WTC11 (cell line): Measurements from ENCODE around the gene ACVR1B. TPM values are rescaled to one million over a fixed set of nuclear protein-coding genes. Genes with fewer than 3 reads are reported as not detected.

Source experiments
- ATAC-seq: fragments of 200-7000 bp; cut with Tn5 transposase; 2 replicates; pipeline ENCODE4 v1.10.0; 2021; ENCODE audit warnings: mild to moderate bottlenecking, moderate library complexity
- CTCF ChIA-PET: fragments of 300-600 bp; sonication (Branson Sonifier 250); formaldehyde crosslinking; loops from one replicate; lab custom pipeline; 2021; ENCODE audit warnings: antibody characterized with exemption; lab: Charles Lee
- POLR2A ChIA-PET: fragments of 350-600 bp; sonication (Branson Sonifier 250); formaldehyde crosslinking; loops from one replicate; lab custom pipeline; 2021; ENCODE audit warnings: antibody characterized with exemption; lab: Charles Lee
- DNase-seq: peaks from one replicate; pipeline ENCODE4 v3.0.0; 2021; ENCODE audit warnings: low spot score
- H3K27ac Mint-ChIP-seq: 2 replicates; pipeline ENCODE4 v1.8.0; 2021; ENCODE audit warnings: mixed read lengths
- H3K27me3 Mint-ChIP-seq: 2 replicates; pipeline ENCODE4 v1.8.0; 2021; ENCODE audit warnings: low read depth, mild to moderate bottlenecking, moderate library complexity, mixed read lengths
- H3K36me3 Mint-ChIP-seq: 2 replicates; pipeline ENCODE4 v1.8.0; 2021; ENCODE audit warnings: mixed read lengths
- H3K4me1 Mint-ChIP-seq: 2 replicates; pipeline ENCODE4 v1.8.0; 2022; ENCODE audit warnings: mixed read lengths
- H3K4me3 Mint-ChIP-seq: 2 replicates; pipeline ENCODE4 v1.8.0; 2021; ENCODE audit warnings: mild to moderate bottlenecking, moderate library complexity, mixed read lengths
- H3K9me3 Mint-ChIP-seq: 2 replicates; pipeline ENCODE4 v1.8.0; 2021; ENCODE audit warnings: mixed read lengths
- CBFB ChIP-seq: sonication (generic); formaldehyde crosslinking; IDR thresholded peaks from 2 replicates; pipeline ENCODE4 v1.8.1; 2022; ENCODE audit warnings: mild to moderate bottlenecking, low read depth, missing genetic modification reagents
- GABPB1 ChIP-seq: sonication (generic); formaldehyde crosslinking; IDR thresholded peaks from 2 replicates; pipeline ENCODE4 v1.8.1; 2023; ENCODE audit warnings: mild to moderate bottlenecking, missing genetic modification reagents
- NFYB ChIP-seq: sonication (generic); formaldehyde crosslinking; conservative IDR thresholded peaks from 2 replicates; pipeline ENCODE4 v1.8.0; 2022; ENCODE audit warnings: low read depth, missing genetic modification reagents
- NR3C1 ChIP-seq: sonication (generic); formaldehyde crosslinking; conservative IDR thresholded peaks from 2 replicates; pipeline ENCODE4 v1.8.1; 2023; ENCODE audit warnings: low read depth, mild to moderate bottlenecking, missing genetic modification reagents
- SP1 ChIP-seq: sonication (generic); formaldehyde crosslinking; conservative IDR thresholded peaks from 2 replicates; pipeline ENCODE4 v1.8.1; 2022; ENCODE audit warnings: missing genetic modification reagents
- TCF7 ChIP-seq: sonication (generic); formaldehyde crosslinking; IDR thresholded peaks from 2 replicates; pipeline ENCODE4 v1.8.0; 2022; ENCODE audit warnings: mild to moderate bottlenecking, low read depth, missing genetic modification reagents, moderate library complexity
- TEAD4 ChIP-seq: sonication (generic); formaldehyde crosslinking; IDR thresholded peaks from 2 replicates; pipeline ENCODE4 v1.8.0; 2022; ENCODE audit warnings: mild to moderate bottlenecking, missing genetic modification reagents
- total RNA-seq: library from RNA; stranded (reverse); gene quantifications from 3 replicates; pipeline ENCODE4 v1.2.3, GENCODE V29; 2021
- TF ChIP-seq, protein P1 (sequence below): fragments of 250-450 bp; sonication (Bioruptor Pico); conservative IDR thresholded peaks from 2 replicates; pipeline ENCODE4 v1.9.0; 2021; ENCODE audit warnings: mild to moderate bottlenecking
- TF ChIP-seq, protein P2 (sequence below): fragments of 250-450 bp; sonication (Bioruptor Pico); IDR thresholded peaks from 2 replicates; pipeline ENCODE4 v1.9.0; 2021; ENCODE audit warnings: mild to moderate bottlenecking, borderline replicate concordance
- TF ChIP-seq, protein P3 (sequence below): fragments of 200-600 bp; IDR thresholded peaks from 2 replicates; pipeline ENCODE4 v1.8.0; 2022; ENCODE audit warnings: antibody characterized with exemption
- TF ChIP-seq, protein P4 (sequence below): sonication (generic); formaldehyde crosslinking; conservative IDR thresholded peaks from 2 replicates; pipeline ENCODE4 v1.8.1; 2023; ENCODE audit warnings: mild to moderate bottlenecking, low read depth, missing genetic modification reagents, moderate library complexity
- TF ChIP-seq, protein P5 (sequence below): sonication (generic); formaldehyde crosslinking; IDR thresholded peaks from 2 replicates; pipeline ENCODE4 v1.8.0; 2022; ENCODE audit warnings: mild to moderate bottlenecking, missing genetic modification reagents
- TF ChIP-seq, protein P6 (sequence below): sonication (generic); formaldehyde crosslinking; IDR thresholded peaks from 2 replicates; pipeline ENCODE4 v1.8.0; 2022; ENCODE audit warnings: missing genetic modification reagents
- TF ChIP-seq, protein P7 (sequence below): fragments of 250-450 bp; sonication (Bioruptor Pico); IDR thresholded peaks from 2 replicates; pipeline ENCODE4 v1.9.0; 2021; ENCODE audit warnings: moderate library complexity, mild to moderate bottlenecking, inconsistent platforms, borderline replicate concordance

The ACVR1B gene
- total RNA-seq, 1 experiment from 2014 or later: 24.1 TPM

DNA sequence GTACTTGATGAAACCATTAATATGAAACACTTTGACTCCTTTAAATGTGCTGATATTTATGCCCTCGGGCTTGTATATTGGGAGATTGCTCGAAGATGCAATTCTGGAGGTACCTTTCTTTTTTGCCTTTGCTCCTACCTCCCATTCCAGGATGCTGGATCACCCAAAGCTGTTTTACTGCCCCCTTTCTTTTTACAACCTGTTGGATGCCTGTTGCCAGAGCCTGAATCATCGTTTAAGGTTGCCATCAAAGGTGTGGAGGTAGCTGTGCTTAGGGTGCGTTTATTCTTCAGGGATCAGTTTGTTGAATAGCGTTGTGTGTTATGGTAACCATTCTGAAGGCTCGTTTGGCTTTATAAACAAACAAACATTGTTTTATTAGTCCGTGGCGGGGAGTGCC is 35.3 kb downstream of the ACVR1B start (continued):
- TF ChIP-seq, protein P1, sequence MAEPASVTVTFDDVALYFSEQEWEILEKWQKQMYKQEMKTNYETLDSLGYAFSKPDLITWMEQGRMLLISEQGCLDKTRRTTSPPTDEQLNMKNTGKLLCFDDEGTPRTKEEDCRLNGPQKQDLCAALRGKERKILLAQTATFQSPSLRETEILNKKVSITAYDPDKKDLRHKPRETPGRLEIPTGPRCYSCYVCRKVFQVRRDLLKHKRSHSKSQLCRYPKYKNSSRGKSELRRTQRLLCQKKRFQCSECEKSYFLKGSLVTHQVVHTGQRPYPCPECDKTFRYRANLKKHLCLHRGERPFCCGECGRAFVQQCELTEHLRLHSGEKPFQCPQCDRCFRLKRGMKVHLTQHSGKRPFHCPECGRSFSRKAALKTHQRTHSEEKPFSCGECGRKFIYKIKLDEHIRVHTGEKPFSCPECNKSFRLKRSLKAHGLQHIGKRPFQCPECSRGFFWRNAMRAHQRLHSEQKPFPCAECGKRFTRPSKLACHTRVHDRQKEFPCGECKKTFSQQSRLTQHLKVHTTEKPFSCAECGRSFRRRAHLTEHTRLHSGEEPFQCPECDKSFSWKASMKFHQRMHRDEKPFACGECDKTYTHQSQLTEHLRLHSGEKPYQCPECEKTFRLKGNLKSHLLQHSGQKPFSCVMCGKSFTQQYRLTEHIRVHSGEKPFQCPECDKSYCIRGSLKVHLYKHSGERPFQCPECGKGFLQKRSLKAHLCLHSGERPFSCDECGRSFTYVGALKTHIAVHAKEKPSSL: no peak
- TF ChIP-seq TCF7 (CRISPR knock-in tag): no peak
- TF ChIP-seq, protein P2, sequence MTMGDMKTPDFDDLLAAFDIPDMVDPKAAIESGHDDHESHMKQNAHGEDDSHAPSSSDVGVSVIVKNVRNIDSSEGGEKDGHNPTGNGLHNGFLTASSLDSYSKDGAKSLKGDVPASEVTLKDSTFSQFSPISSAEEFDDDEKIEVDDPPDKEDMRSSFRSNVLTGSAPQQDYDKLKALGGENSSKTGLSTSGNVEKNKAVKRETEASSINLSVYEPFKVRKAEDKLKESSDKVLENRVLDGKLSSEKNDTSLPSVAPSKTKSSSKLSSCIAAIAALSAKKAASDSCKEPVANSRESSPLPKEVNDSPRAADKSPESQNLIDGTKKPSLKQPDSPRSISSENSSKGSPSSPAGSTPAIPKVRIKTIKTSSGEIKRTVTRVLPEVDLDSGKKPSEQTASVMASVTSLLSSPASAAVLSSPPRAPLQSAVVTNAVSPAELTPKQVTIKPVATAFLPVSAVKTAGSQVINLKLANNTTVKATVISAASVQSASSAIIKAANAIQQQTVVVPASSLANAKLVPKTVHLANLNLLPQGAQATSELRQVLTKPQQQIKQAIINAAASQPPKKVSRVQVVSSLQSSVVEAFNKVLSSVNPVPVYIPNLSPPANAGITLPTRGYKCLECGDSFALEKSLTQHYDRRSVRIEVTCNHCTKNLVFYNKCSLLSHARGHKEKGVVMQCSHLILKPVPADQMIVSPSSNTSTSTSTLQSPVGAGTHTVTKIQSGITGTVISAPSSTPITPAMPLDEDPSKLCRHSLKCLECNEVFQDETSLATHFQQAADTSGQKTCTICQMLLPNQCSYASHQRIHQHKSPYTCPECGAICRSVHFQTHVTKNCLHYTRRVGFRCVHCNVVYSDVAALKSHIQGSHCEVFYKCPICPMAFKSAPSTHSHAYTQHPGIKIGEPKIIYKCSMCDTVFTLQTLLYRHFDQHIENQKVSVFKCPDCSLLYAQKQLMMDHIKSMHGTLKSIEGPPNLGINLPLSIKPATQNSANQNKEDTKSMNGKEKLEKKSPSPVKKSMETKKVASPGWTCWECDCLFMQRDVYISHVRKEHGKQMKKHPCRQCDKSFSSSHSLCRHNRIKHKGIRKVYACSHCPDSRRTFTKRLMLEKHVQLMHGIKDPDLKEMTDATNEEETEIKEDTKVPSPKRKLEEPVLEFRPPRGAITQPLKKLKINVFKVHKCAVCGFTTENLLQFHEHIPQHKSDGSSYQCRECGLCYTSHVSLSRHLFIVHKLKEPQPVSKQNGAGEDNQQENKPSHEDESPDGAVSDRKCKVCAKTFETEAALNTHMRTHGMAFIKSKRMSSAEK (CRISPR knock-in tag): no peak
- TF ChIP-seq, protein P3, sequence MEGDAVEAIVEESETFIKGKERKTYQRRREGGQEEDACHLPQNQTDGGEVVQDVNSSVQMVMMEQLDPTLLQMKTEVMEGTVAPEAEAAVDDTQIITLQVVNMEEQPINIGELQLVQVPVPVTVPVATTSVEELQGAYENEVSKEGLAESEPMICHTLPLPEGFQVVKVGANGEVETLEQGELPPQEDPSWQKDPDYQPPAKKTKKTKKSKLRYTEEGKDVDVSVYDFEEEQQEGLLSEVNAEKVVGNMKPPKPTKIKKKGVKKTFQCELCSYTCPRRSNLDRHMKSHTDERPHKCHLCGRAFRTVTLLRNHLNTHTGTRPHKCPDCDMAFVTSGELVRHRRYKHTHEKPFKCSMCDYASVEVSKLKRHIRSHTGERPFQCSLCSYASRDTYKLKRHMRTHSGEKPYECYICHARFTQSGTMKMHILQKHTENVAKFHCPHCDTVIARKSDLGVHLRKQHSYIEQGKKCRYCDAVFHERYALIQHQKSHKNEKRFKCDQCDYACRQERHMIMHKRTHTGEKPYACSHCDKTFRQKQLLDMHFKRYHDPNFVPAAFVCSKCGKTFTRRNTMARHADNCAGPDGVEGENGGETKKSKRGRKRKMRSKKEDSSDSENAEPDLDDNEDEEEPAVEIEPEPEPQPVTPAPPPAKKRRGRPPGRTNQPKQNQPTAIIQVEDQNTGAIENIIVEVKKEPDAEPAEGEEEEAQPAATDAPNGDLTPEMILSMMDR: no peak

DNA sequence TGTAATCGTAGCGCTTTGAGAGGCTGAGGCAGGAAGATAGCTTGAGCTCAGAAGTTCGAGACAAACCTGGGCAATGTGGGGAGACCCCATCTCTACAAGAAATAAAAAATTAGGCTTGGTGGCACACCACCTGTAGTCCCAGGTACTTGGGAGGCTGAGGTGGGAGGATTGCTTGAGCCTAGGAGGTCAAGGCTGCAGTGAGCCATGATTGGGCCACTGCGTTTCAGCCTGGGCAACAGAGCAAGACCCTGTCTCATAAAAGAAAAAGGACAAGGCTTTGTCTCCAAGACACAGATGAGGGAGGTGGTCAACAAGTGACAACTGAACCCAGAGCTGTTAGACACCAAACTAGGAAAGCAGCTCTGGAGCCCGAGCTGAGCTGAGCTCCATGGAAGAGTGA is 40.7 kb downstream of the ACVR1B start:
- no peak overlapping the region for H3K4me3 Mint-ChIP-seq
- ATAC-seq (no peak), DNase-seq (no peak)
- no peaks in the 10 kb centered on the region for H3K27me3 Mint-ChIP-seq
- peaks cover 3% of the 10 kb centered on the region for H3K4me1 Mint-ChIP-seq
- 0 out of 2 replicates have a peak overlapping the region, but pooled peaks have one; percentile 6 for H3K27ac Mint-ChIP-seq
- TF ChIP-seq NFYB (CRISPR knock-in tag) (no peak), NR3C1 (CRISPR knock-in tag) (no peak), TEAD4 (CRISPR knock-in tag) (no peak), GABPB1 (no peak)
- TF ChIP-seq, protein P4, sequence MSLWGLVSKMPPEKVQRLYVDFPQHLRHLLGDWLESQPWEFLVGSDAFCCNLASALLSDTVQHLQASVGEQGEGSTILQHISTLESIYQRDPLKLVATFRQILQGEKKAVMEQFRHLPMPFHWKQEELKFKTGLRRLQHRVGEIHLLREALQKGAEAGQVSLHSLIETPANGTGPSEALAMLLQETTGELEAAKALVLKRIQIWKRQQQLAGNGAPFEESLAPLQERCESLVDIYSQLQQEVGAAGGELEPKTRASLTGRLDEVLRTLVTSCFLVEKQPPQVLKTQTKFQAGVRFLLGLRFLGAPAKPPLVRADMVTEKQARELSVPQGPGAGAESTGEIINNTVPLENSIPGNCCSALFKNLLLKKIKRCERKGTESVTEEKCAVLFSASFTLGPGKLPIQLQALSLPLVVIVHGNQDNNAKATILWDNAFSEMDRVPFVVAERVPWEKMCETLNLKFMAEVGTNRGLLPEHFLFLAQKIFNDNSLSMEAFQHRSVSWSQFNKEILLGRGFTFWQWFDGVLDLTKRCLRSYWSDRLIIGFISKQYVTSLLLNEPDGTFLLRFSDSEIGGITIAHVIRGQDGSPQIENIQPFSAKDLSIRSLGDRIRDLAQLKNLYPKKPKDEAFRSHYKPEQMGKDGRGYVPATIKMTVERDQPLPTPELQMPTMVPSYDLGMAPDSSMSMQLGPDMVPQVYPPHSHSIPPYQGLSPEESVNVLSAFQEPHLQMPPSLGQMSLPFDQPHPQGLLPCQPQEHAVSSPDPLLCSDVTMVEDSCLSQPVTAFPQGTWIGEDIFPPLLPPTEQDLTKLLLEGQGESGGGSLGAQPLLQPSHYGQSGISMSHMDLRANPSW (CRISPR knock-in tag): no peak
- TF ChIP-seq, protein P5, sequence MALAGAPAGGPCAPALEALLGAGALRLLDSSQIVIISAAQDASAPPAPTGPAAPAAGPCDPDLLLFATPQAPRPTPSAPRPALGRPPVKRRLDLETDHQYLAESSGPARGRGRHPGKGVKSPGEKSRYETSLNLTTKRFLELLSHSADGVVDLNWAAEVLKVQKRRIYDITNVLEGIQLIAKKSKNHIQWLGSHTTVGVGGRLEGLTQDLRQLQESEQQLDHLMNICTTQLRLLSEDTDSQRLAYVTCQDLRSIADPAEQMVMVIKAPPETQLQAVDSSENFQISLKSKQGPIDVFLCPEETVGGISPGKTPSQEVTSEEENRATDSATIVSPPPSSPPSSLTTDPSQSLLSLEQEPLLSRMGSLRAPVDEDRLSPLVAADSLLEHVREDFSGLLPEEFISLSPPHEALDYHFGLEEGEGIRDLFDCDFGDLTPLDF: no peak
- ChIA-PET POLR2A (no interaction called here), CTCF (interaction anchor here (1.0 to 38.0 kb wide), 10 partner anchors 8 to 287 kb away, joined by 3 to 1431 read pairs (median 6); no protein-coding TSS in a partner anchor)
- H3K36me3 Mint-ChIP-seq: no peaks in the 10 kb centered on the region; the same call in none of the 2 replicates
- H3K9me3 Mint-ChIP-seq: no peaks in the 10 kb centered on the region

DNA sequence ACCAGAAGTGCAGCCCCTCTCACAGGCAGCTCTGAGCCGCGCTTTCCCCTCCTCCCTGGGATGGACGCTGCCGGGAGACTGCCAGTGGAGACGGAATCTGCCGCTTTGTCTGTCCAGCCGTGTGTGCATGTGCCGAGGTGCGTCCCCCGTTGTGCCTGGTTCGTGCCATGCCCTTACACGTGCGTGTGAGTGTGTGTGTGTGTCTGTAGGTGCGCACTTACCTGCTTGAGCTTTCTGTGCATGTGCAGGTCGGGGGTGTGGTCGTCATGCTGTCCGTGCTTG is 43.0 kb downstream of the ACVR1B start:
- Mint-ChIP-seq H3K9me3 (no peaks in the 10 kb centered on the region), H3K4me3 (no peak overlapping the region), H3K36me3 (peaks cover 7% of the 10 kb centered on the region), H3K4me1 (peaks cover 3% of the 10 kb centered on the region), H3K27ac (no peak overlapping the region)
- ATAC-seq: no peak
- POLR2A ChIA-PET: no interaction called here
- TF ChIP-seq SP1 (CRISPR knock-in tag) (no peak), TCF7 (CRISPR knock-in tag) (0 out of 2 replicates have a peak, but pooled peaks have one; percentile 48), CBFB (no peak)
- TF ChIP-seq, protein P6, sequence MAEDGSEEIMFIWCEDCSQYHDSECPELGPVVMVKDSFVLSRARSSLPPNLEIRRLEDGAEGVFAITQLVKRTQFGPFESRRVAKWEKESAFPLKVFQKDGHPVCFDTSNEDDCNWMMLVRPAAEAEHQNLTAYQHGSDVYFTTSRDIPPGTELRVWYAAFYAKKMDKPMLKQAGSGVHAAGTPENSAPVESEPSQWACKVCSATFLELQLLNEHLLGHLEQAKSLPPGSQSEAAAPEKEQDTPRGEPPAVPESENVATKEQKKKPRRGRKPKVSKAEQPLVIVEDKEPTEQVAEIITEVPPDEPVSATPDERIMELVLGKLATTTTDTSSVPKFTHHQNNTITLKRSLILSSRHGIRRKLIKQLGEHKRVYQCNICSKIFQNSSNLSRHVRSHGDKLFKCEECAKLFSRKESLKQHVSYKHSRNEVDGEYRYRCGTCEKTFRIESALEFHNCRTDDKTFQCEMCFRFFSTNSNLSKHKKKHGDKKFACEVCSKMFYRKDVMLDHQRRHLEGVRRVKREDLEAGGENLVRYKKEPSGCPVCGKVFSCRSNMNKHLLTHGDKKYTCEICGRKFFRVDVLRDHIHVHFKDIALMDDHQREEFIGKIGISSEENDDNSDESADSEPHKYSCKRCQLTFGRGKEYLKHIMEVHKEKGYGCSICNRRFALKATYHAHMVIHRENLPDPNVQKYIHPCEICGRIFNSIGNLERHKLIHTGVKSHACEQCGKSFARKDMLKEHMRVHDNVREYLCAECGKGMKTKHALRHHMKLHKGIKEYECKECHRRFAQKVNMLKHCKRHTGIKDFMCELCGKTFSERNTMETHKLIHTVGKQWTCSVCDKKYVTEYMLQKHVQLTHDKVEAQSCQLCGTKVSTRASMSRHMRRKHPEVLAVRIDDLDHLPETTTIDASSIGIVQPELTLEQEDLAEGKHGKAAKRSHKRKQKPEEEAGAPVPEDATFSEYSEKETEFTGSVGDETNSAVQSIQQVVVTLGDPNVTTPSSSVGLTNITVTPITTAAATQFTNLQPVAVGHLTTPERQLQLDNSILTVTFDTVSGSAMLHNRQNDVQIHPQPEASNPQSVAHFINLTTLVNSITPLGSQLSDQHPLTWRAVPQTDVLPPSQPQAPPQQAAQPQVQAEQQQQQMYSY: no peak
- TF ChIP-seq, protein P7, sequence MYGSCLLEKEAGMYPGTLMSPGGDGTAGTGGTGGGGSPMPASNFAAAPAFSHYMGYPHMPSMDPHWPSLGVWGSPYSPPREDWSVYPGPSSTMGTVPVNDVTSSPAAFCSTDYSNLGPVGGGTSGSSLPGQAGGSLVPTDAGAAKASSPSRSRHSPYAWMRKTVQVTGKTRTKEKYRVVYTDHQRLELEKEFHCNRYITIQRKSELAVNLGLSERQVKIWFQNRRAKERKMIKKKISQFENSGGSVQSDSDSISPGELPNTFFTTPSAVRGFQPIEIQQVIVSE (CRISPR knock-in tag): no peak
- TF ChIP-seq, all 79 proteins: peak for 1
- DNase-seq: no peak
- H3K27me3 Mint-ChIP-seq: no peaks in the 10 kb centered on the region
- CTCF ChIA-PET: interaction anchor here (0.9 to 38.0 kb wide), 5 partner anchors 9 to 88 kb away, joined by 3 to 1431 read pairs (median 10); partner anchors contain the start of gene NR4A1
